MV-4-11 (cell line): Measurements from ENCODE around the gene DSTYK.
A peak's percentile ranks its signal among the peaks of the same experiment; 100 is the strongest.
"Not testable (repeated sequence)": the region's sequence is repeated elsewhere in the genome, so short reads cannot be mapped to it uniquely, and the experiment has no call there.

Source experiments
- DNase-seq: peaks from one replicate; lab custom pipeline; 2025; lab: John Stamatoyannopoulos, UW

DSTYK gene

GRCh38 chr1:205214756-205215155, 3.3 kb upstream of the DSTYK start:
- peak; percentile 66 for DNase-seq

GRCh38 chr1:205211839-205212536, 486 bp upstream of the DSTYK start:
- peak; percentile 71 for DNase-seq

GRCh38 chr1:205210756-205211168, 740 bp downstream of the DSTYK start:
- no peak for DNase-seq

GRCh38 chr1:205208811-205209210, 2.7 kb downstream of the DSTYK start:
- DNase-seq = no peak

- DNase-seq = no peak
Measured at GRCh38 chr1:205205055-205205454, 6.4 kb downstream of the DSTYK start.

- no peak for DNase-seq
Measured at GRCh38 chr1:205204552-205204951, 7.0 kb downstream of the DSTYK start.

- DNase-seq = no peak
Measured at GRCh38 chr1:205199931-205200299, 11.6 kb downstream of the DSTYK start.

GRCh38 chr1:205199090-205199930, 12.2 kb downstream of the DSTYK start:
- peak; percentile 48 for DNase-seq

GRCh38 chr1:205192287-205192686, 19.2 kb downstream of the DSTYK start:
- DNase-seq = no peak

- DNase-seq = no peak
Measured at GRCh38 chr1:205191622-205192021, 19.9 kb downstream of the DSTYK start.

- DNase-seq = no peak
Measured at GRCh38 chr1:205190845-205191577, 20.5 kb downstream of the DSTYK start.

- DNase-seq = peak; percentile 21
Measured at GRCh38 chr1:205189131-205189530, 22.4 kb downstream of the DSTYK start.

GRCh38 chr1:205188596-205188995, 22.9 kb downstream of the DSTYK start:
- no peak for DNase-seq

GRCh38 chr1:205188098-205188497, 23.4 kb downstream of the DSTYK start:
- DNase-seq = no peak

GRCh38 chr1:205187420-205187819, 24.1 kb downstream of the DSTYK start:
- no peak for DNase-seq

- DNase-seq = no peak
Measured at GRCh38 chr1:205186191-205186590, 25.3 kb downstream of the DSTYK start.

- DNase-seq = peak; percentile 80
Measured at GRCh38 chr1:205183676-205184335, 27.7 kb downstream of the DSTYK start.

- DNase-seq = no peak
Measured at GRCh38 chr1:205182930-205183329, 28.6 kb downstream of the DSTYK start.

- DNase-seq = not testable (repeated sequence)
Measured at GRCh38 chr1:205180331-205180730, 31.2 kb downstream of the DSTYK start.

GRCh38 chr1:205179842-205180241, 31.7 kb downstream of the DSTYK start:
- no peak for DNase-seq

GRCh38 chr1:205172729-205173366, 38.7 kb downstream of the DSTYK start:
- DNase-seq = no peak

GRCh38 chr1:205171369-205171768, 40.1 kb downstream of the DSTYK start:
- no peak for DNase-seq
